DOHH2 (cell line): ENCODE data around the gene MCOLN1.

Experiments
- EZH2phosphoT487 ChIP-seq: fragments of 200-600 bp; sonication (generic); IDR thresholded peaks from 2 replicates; pipeline ENCODE4 v1.6.1; 2017; ENCODE audit warnings: borderline replicate concordance, mild to moderate bottlenecking, antibody characterized with exemption, low read length, moderate library complexity, mixed read lengths
- TF ChIP-seq, protein P1 (sequence below): fragments of 200-600 bp; sonication (generic); IDR thresholded peaks from one replicate; pipeline ENCODE4 v1.5.1; 2014; ENCODE audit warnings: antibody characterized with exemption, mild to moderate bottlenecking, low read depth, low read length; ENCODE audit not compliant: poor library complexity, severe bottlenecking

DNA sequence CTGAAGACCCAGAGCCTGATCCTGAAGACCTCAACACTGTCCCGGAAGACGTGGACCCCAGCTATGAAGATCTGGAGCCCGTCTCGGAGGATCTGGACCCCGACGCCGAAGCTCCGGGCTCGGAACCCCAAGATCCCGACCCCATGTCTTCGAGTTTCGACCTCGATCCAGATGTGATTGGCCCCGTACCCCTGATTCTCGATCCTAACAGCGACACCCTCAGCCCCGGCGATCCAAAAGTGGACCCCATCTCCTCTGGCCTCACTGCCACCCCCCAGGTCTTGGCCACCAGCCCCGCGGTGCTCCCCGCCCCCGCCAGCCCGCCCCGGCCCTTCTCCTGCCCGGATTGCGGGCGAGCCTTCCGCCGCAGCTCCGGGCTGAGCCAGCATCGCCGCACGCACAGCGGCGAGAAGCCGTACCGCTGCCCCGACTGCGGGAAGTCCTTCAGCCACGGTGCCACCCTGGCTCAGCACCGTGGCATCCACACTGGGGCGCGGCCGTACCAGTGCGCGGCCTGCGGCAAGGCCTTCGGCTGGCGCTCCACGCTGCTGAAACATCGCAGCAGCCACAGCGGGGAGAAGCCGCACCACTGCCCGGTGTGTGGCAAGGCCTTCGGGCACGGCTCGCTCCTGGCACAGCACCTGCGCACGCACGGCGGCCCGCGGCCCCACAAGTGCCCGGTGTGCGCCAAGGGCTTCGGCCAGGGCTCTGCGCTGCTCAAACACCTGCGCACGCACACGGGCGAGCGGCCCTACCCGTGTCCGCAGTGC lies 2.9 kb upstream of the MCOLN1 start:
- TF ChIP-seq, protein P1, sequence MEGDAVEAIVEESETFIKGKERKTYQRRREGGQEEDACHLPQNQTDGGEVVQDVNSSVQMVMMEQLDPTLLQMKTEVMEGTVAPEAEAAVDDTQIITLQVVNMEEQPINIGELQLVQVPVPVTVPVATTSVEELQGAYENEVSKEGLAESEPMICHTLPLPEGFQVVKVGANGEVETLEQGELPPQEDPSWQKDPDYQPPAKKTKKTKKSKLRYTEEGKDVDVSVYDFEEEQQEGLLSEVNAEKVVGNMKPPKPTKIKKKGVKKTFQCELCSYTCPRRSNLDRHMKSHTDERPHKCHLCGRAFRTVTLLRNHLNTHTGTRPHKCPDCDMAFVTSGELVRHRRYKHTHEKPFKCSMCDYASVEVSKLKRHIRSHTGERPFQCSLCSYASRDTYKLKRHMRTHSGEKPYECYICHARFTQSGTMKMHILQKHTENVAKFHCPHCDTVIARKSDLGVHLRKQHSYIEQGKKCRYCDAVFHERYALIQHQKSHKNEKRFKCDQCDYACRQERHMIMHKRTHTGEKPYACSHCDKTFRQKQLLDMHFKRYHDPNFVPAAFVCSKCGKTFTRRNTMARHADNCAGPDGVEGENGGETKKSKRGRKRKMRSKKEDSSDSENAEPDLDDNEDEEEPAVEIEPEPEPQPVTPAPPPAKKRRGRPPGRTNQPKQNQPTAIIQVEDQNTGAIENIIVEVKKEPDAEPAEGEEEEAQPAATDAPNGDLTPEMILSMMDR, result no peak
- TF ChIP-seq EZH2phosphoT487, result no peak
